ENCODE measurements around the gene SNCB. TPM values are rescaled to one million over a fixed set of nuclear protein-coding genes. Genes with fewer than 3 reads are reported as not detected.

Gene SNCB
- total RNA-seq, 1 donor from 2014 or later: not detected

DNA sequence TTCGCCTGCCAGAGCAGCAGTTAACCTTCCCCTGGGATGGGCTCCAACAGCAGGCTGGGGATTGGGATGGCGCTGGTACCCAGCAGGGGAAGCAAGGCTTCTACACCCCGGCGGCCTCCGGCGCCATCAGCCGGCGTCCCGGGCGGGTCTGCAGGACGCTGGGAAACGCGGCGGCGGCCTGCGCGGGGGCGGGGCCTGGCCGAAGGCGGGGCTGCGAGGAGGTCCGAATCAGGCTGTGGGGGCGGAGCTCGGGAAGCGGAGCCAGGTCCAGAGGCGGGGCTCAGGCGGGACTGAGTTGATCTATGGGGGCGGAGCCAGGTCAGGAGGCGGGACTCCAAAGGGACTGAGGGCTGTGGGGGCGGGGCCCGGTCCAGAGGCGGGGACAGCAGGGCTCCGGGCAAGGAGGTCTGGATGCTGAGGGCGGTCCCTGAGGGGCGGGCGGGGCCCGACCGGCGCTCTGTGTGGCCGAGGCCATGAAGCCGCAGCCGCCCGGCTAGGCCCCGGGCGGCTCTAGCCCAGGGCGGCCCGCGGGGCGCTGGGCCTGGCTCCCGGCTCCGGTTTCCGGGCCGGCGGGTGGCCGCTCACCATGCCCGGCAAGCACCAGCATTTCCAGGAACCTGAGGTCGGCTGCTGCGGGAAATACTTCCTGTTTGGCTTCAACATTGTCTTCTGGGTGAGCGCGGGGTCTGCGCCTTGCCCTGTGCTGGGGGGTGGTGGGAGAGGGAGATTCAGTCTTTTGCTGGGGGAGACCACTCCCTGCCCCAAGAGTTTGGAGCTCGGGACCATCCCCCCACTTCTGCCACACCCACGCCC is 16.9 kb upstream of the SNCB start, which contains the start of gene TSPAN17:
Gene TSPAN17 (plus strand): TSS at position 455 of the 813 bp plus-strand sequence. CDS start 132 bp downstream, at position 587.
- DNase-seq (ENCODE audit: low spot score) (peak; percentile 100), ATAC-seq (peak; percentile 99)
- intact Hi-C loops (cut with DNase I): no loop called here

DNA sequence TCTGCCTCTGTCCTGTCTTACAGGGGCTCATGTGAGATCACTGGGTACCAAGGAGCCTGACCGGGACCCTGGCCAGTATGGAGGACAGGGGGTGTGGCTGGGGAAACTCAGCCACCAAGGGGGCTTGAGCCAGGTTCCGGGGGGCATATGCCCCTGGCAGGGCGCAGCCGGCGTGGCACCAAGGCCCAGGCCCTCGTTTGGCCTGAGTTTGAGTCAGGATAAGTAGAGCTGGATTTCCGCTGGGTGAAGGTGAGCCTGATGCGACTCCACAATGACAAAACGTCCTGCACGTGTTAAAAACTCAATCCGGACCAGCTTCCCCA is 16.3 kb upstream of the SNCB start:
- intact Hi-C loops (cut with DNase I): no loop called here
- ATAC-seq: peak; percentile 1
- DNase-seq (ENCODE audit: low spot score): peak; percentile 75

DNA sequence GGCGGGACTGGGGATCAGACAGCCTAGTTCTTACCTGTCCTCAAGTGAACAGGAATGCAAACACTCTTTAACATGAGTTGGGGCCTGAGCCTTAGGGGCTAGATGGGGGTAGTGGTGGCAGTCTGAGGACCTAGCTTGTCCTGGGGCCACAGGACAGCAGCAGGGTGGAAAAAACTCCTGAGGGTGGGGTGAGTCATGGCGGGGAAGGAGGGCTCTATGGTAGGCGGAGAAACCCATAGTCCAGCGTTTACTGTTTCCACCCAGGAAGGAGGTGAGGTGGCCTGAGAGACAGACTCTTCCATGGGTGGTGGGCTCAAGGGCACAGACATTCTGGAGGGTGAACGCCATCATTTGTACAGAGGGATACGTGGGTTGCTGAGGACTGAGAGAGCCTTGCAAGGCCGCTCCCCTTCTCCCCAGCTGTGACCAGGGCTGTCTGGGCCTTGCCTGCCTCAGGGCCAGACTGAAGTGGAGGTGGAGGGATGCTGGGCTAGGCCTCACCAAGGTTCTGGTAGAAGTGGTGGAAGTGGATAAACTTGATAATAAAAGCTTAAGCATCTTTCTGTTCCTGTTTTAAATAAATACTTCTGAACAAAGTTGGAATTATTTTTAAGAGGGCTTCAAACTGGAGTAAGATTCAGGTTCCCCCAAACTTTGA is 15.8 kb upstream of the SNCB start:
- ATAC-seq (no peak), DNase-seq (ENCODE audit: low spot score) (no peak)
- intact Hi-C loops (cut with DNase I): no loop called here

DNA sequence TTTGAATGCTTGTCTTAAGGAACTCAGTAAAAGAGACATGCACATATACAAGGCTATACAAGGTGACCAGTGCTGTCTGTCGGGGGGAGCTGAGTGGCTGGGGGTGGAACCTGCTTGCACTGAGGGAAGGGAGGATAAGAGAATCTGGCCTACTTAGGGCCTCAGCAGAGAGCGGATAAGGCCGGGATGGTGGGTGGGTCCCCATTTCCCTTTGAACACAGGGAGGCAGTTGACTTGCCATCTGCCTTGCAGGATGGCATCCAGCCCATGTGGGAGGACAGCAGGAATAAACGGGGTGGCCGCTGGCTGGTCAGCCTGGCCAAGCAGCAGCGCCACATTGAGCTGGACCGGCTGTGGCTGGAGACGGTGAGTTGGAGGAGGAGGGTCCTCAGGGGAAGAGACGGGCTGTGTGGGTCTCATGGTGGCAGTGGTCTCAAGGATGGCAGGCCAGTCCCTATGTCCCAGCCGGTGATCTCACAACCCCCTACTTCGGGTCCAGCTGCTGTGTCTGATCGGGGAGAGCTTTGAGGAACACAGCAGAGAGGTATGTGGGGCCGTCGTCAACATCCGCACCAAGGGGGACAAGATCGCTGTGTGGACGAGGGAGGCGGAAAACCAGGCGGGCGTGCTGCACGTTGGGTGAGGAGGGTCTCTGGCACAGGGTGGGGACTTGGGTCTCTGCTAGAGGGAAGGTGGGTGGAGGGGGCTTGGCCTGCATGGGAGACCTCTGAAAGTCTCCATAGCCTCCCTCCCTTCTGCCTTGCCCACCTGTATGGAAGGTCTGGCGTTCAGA is 14.7 kb upstream of the SNCB start:
- intact Hi-C loops (cut with DNase I): no loop called here
- no peak for ATAC-seq
- no peak for DNase-seq (ENCODE audit: low spot score)

DNA sequence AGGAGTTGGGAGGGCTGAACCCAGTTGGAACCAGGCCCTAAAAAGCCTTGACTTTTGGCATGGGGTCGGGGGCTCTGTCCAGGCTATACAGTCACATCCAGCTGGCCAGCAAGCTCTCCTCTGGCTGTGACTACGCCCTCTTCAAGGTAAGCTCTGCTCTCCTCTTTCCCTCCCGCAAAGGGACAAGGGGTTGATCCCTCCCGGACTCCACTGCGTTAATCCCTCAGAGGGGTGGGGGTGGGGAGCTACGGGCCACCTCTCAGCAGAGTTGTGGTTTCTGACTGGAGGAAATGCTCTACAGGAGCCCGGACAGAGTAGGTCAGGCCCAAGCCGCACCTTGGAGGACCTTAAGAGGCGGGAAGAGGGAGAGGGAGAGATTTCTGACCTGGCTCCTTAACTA is 14.0 kb upstream of the SNCB start:
- intact Hi-C loops (cut with DNase I): no loop called here
- no peak for ATAC-seq
- DNase-seq (ENCODE audit: low spot score): no peak

DNA sequence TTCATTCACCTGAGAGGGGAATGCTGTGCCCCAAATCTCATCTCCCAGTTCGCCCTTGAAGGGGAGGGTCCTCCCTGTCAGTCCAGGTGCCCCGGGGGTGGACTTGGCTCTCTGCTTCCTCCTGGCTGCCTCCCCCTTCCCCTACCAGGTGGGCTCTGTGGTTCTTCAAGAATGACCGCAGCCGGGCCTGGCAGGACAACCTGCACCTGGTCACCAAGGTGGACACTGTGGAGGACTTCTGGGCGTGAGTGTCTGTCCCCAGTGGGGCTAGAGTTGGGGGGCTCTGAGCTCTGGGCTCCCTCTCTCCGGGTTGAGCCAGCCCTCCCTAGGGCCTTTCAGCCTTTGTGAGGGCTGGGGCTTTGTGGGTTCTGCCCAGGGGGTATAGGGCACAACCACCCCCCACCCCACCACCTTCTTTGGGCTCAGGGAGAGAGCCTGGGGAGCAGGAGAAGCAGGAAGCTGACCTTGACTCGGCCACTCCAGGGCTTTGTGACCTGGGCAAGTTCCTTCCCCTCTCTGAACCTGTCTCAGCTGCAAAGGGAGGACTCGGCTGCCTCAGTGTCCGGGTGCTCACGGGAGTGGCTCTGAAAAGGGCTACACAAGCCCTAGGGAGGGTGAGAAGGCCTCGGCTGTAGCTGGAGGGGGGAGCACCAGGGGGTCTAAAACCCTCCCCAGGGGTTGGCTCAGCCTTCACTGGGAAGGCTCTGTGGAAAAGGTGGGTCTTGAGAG is 13.3 kb upstream of the SNCB start:
- DNase-seq (ENCODE audit: low spot score) (no peak), ATAC-seq (no peak)
- intact Hi-C loops (cut with DNase I): no loop called here

DNA sequence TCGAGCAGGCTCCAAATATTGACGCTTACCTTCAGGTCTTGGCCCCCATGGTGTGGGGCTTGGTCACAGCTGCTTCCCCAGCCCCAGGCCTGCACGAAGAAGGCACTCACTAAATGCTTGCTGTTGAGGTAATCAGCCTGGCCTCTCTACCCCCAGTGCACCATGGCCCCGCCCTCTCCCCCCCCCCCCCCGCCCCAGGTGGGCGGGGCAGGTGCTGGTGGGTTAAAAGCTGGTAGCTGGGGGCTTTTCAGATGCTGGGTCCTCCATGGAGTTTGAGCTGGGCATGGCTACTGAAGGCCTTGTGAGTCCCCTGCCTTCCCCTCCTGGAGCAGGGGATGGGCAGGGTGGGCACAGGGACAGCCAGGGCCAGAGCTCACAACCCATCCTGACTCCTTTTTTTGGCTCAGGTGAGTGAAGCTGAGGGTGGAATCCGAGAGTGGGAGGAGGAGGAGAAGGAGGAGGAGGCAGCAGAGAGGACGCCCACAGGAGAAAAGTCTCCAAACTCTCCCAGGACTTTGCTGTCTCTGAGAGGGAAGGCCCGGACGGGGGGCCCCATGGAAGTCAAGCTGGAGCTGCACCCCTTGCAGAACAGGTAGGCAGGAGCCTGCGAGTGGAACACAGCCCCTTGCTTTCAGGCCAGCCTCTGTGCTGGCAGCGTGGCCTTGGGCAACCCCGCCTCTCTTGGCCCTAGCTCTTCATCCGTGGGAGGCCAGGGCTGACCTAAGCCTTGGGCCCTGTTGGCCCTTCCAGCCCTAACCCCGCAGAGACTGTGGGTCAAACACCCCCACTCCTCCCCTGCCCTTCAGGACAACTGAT is 12.5 kb upstream of the SNCB start:
- ATAC-seq (no peak), DNase-seq (ENCODE audit: low spot score) (no peak)
- intact Hi-C loops (cut with DNase I): no loop called here

DNA sequence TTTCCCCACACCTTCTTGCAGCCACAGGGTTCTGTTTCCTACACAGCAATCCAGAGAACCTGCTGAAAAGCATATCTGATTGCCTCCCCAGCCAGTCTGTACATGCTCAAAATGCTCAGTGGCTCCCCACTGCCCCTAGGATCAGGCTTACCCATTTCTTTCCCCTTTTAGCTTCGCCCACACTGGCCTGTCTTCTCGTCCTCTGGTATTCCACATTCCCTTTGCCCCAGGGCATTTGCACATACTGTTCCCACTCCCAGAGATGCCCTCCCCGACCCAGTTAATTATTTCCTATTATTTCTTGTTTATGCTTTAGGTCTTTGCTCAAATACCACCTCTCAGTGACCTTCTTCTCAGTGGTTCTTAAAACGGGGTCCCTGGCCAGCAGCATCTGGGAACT is 10.3 kb upstream of the SNCB start:
- no peak for ATAC-seq
- intact Hi-C loops (cut with DNase I): no loop called here
- DNase-seq (ENCODE audit: low spot score): no peak

DNA sequence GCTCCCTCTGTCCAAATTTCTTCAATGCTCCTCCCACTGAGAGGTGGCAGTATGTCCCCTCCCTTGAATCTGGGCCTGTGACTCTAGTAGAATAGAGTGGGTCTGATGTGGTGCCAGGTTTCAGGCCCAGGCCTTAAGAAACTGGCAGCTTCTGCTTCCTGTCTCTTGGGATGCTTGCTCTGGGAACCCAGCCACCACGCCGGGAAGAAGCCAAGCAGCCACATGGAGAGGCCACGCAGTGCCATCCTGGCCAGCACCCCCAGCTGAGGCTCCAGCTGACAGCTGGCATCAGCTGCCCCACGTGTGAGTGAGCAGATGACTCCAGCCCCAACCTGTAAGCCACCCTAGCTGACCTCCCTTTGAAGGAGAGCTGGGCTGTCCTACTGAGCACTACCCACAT is 9.6 kb upstream of the SNCB start:
- peak; percentile 33 for ATAC-seq
- no peak for DNase-seq (ENCODE audit: low spot score)
- intact Hi-C loops (cut with DNase I): no loop called here

DNA sequence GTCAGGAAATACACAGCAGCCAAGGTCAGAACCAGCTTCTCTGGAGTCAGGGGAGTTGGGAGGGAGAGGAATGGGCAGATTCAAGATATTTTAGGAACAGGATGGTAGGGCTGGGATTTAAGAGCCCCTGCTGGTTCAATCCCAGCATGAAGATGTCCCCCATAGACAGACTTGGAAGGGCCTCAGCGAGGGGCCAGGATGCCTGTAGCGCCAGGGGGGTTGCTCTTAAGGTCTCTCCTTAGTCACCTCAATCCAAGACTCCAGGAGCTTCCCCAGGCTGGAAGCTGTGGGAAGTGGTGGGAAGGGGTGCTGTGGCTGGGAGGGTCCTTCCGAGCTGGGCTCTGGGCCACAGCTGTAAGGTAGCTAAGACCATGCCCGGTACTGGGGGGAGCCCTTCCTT is 8.9 kb upstream of the SNCB start:
- DNase-seq (ENCODE audit: low spot score): no peak
- intact Hi-C loops (cut with DNase I): no loop called here
- ATAC-seq: no peak

DNA sequence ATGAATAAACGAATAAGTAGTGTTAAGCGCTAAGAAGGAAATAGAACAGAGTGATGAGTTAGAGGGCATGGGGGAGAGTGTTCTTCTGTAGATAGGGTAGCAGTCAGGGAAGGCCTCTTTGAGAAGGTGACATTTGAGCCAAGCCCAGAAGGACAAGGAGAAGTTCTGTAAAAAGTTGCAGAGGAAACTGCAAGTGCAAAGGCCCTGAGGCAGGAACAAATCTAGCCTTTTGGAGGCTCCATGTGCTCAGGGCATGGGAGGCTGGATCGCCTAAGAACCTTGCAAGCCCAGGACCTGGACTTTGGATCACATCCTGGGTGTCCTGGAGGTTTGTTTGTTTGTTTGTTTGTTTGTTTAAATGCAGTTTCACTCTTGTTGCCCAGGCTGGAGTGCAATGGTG is 8.1 kb upstream of the SNCB start:
- DNase-seq (ENCODE audit: low spot score) (no peak), ATAC-seq (no peak)
- intact Hi-C loops (cut with DNase I): no loop called here

DNA sequence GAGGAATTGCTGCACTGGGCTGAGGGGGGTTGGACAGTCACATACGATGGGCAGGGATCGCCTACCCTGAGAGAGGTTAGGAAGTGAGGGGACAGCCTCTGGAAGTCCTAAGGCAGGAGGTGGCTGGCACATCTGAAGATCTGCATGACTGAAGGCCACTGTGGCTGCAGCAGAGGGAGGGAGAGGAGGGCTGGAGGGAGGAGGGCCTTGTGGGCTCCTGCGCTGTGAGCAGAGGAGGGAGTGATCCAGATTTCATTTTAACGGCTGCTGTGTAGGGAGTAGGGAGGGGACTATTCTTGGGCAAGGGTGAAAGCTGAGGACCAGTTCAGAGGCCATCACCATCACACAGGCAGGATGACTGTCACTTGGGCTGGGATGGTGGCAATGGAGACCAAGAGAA is 7.2 kb upstream of the SNCB start:
- ATAC-seq (no peak), DNase-seq (ENCODE audit: low spot score) (no peak)
- intact Hi-C loops (cut with DNase I): no loop called here

DNA sequence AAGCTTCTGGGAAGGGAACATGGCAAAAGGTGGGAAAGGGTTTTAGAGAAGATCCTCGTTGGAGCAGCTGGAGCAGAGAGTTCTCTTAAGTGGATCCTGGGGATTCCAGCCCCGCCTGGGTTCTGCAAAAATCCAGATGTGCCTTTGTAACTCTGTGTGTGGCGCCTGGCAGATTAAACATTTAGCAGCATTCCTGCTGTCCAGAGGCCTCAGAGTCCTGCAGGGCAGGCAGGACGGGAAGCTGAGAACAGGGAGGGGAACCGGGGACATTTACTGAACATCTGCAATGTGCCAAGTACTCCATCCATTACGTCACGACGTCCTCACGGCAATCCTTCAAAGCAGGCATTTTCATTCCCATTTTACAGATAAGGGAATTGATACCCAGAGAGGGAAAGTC is 6.1 kb upstream of the SNCB start:
- DNase-seq (ENCODE audit: low spot score) (no peak), ATAC-seq (no peak)
- intact Hi-C loops (cut with DNase I): no loop called here

DNA sequence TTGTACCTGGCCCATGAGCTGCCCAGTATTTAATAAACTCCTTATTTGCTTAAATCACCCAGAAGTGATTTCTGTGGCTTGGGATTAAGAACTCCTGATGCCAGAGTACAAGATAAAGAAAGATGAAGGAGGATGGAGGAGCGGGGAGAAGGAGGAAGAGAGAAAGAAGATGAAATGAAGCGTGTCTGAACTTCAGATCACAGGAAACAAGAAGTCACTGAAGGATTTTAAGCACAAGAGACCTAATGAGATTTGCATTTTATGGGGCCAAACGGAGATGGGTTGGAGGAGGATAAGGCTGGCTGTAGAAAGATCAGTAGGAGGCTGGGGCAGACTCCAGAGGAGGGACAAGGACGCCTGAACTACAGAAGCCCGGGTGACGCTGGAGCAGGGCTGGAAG is 3.3 kb upstream of the SNCB start:
- ATAC-seq: no peak
- intact Hi-C loops (cut with DNase I): no loop called here

DNA sequence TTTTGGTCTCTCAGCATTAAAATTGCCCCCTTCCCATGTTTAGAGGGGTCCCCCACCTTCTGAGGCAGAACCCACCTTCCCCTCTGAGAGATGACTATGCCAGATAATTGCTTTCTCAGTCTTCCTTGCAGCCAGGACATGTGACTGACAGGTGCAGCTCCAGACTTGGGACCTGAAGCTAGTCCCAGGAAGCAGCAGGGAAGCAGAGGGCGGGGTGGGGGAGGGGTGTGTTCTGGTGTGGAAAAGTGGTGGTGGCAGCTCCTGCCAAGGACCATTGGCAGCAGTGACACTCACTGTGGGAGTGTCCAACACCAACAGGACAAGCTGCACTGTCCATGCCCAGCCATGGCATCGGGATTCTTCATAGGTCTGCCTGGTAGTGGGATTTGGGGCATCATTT is 2.4 kb upstream of the SNCB start:
- DNase-seq (ENCODE audit: low spot score) (no peak), ATAC-seq (no peak)
- intact Hi-C loops (cut with DNase I): no loop called here

More for the DNA sequence above, 3.3 kb upstream of the SNCB start:
- DNase-seq (ENCODE audit: low spot score): no peak

DNA sequence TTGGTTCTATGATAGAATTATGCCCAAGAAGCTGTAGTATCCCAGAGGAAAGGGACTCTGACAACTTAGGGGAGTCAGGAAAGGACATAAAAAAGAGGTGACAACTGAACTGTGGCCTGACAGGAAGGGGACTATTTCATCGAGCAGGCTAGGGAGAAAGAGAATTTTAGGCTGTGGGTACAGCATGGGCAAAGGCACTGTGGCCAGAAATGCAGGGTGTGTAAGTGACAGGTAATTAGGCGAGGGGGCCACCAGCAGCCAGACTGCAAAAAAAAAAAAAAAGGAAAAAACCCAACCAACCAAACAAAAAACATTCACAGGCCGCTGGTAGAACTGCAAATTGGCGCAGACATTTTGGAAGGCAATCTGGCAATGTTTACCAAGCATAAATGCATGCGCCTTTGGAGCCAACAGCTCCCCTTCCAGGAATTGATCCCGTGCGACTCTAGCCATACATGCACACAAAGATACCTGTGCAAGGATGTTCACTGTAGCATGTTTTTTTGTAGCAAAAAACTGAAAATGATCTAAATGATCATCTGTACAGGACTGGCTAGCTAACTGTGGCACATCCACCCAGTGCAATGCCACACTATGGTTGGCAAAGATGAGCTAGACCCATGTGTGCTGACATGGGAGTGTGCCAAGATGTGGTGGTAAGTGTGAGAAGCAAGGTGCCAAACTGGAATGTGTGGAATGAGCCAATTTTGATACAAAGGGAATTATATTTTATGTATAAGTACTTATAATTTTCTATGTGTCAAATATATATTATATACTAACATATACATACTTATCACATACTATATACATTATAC is 1.3 kb upstream of the SNCB start:
- intact Hi-C loops (cut with DNase I): no loop called here
- DNase-seq (ENCODE audit: low spot score): no peak
- ATAC-seq: no peak

DNA sequence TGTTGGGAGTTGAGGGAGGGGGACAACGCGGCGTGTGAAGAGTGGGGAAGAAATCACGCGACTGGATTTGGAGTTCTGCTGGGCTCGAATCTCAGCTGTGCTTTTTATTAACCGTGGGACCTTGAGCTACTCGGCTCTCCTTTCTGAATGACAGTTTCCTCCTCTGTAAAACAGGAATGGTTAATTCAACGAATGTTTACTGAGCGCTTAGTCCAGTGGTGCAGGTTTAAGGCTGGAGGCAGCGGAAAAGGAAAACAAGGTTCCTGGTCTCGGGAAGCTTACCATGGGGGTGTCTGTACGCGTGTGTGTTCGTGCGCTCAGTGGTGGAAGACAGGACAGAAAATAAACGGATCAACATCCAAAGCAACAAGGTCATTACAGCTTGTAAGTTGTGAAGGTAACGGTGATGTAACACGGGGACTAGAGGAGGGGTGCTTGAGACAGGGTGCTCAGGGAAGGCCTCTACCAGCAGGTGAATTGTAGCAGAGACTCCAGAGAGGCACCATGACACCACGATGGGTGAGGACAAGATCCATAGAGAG is 418 bp upstream of the SNCB start:
- intact Hi-C loops (cut with DNase I): no loop called here
- DNase-seq (ENCODE audit: low spot score): no peak
- ATAC-seq: no peak

Data from sciatic nerve (tissue), 2 donors.